ENCODE measurements around the gene SLC22A6.

GRCh38 chr11:63010934-63011439, 26.2 kb upstream of the SLC22A6 start:
- no peak for TF ChIP-seq CTCF (optimal IDR thresholded peaks at IDR 0.05 in 1 of 3, IDR thresholded peaks at IDR 0.05 in 1 of 3, conservative IDR thresholded peaks at IDR 0.05 in 1 of 3; ENCODE audit: extremely low read depth in 1 of 3, insufficient read depth in 2 of 3, low read length in 3 of 3)
- TF ChIP-seq EZH2 (IDR thresholded peaks at IDR 0.05; ENCODE audit: low read length), result no peak

Measured in keratinocyte (primary cell).